ENCODE measurements around the gene RAB11A. TPM values are rescaled to one million over a fixed set of nuclear protein-coding genes. Genes with fewer than 3 reads are reported as not detected.

The RAB11A gene
- total and polyA plus RNA-seq, 9 of the 15 experiments (the other 6 are each of a cell fraction or from before 2014, with no cell fraction given): 129 to 369 (median 245) TPM

GRCh38 chr15:65919353-65919752 is 50.1 kb downstream of the RAB11A start:
- in situ Hi-C loops (cut with MboI) (no loop called here), intact Hi-C loops (cut with micrococcal nuclease) (no loop called here)
- H4K20me1 ChIP-seq (replicated peaks; ENCODE audit: control insufficient read depth, insufficient read depth, low read length): no peaks in the 10 kb centered on the region; the same call in 1 of the 2 replicates
- no TSS peak for BruUV-seq (replicated peaks)
- no peak overlapping the region for H3K4me3 ChIP-seq
- H3K9me3 ChIP-seq (replicated peaks; ENCODE audit: control insufficient read depth, insufficient read depth, low read depth, low read length): no peaks in the 10 kb centered on the region
- CTCF ChIA-PET (ENCODE audit: low intra/inter-chr PET ratio): no interaction called here
- H3K9ac ChIP-seq (ENCODE audit: insufficient read depth in 1 of 2, low read depth in 2 of 2, low read length in 2 of 2): no peak overlapping the region
- H3K79me2 ChIP-seq (ENCODE audit: control insufficient read depth, insufficient read depth, low read length): no peaks in the 10 kb centered on the region
- peaks cover 0 to 7% of the 10 kb centered on the region in 2 experiments; a peak in 2 of 5 replicates for H3K4me1 ChIP-seq (replicated peaks in 1 of 2; ENCODE audit: control insufficient read depth in 2 of 2, insufficient read depth in 2 of 2, low read length in 2 of 2)
- 74% methylated on average over 9 of the region's 9 CpGs for WGBS (ENCODE audit: insufficient coverage, low coverage, missing lambda C conversion rate)
- no peaks in the 10 kb centered on the region for H3K36me3 ChIP-seq (ENCODE audit: control insufficient read depth, insufficient read depth, low read length)
- no peak overlapping the region for H3K27ac ChIP-seq (ENCODE audit: extremely low read depth, low read depth, low read length)
- no peaks in the 10 kb centered on the region for H3K27me3 ChIP-seq (ENCODE audit: control insufficient read depth in 2 of 2, insufficient read depth in 2 of 2, low read length in 2 of 2)
- H2AFZ ChIP-seq (ENCODE audit: low read depth, low read length): no peak overlapping the region
- FAIRE-seq (no peak), DNase-seq (ENCODE audit: extremely low read depth in 1 of 4, low spot score in 3 of 4) (no peak), ATAC-seq (no peak)
- H3K9me1 ChIP-seq (ENCODE audit: control insufficient read depth, insufficient read depth, low read length): peaks cover 9% of the 10 kb centered on the region
- no peak overlapping the region for H3K4me2 ChIP-seq (ENCODE audit: insufficient read depth, low read length)
- POLR2A ChIA-PET: no interaction called here
- TF ChIP-seq MAFF (IDR thresholded peaks at IDR 0.05; ENCODE audit: low read length) (peak; percentile 35; the same call in 1 of the 2 replicates), ILK (tag; IDR thresholded peaks at IDR 0.05; ENCODE audit: borderline replicate concordance, low read depth) (no peak), FOXK2 (conservative IDR thresholded peaks at IDR 0.05 in 1 of 2, IDR thresholded peaks at IDR 0.05 in 1 of 2; ENCODE audit: low read depth in 2 of 2) (no peak), ZNF740 (CRISPR knock-in tag; IDR thresholded peaks at IDR 0.05) (no peak), ZNF740 (tag; IDR thresholded peaks at IDR 0.05) (no peak), MED1 (CRISPR knock-in tag; IDR thresholded peaks at IDR 0.05; ENCODE audit: borderline replicate concordance) (no peak), ZNF280B (CRISPR knock-in tag; IDR thresholded peaks at IDR 0.05) (no peak), ZBTB49 (CRISPR knock-in tag; IDR thresholded peaks at IDR 0.05; ENCODE audit: borderline replicate concordance) (no peak), CCNT2 (IDR thresholded peaks at IDR 0.05; ENCODE audit: borderline replicate concordance, extremely low read depth, insufficient read length, low read depth, low read length) (no peak), HDAC6 (IDR thresholded peaks at IDR 0.05; ENCODE audit: low read depth, low read length) (no peak), C11orf30 (IDR thresholded peaks at IDR 0.05; ENCODE audit: low read depth) (peak; percentile 41; the same call in 1 of the 2 replicates), BMI1 (IDR thresholded peaks at IDR 0.05; ENCODE audit: low read length) (no peak), ZNF431 (CRISPR knock-in tag; IDR thresholded peaks at IDR 0.05) (no peak), ZNF316 (IDR thresholded peaks at IDR 0.05) (peak; percentile 76), SREBF2 (CRISPR knock-in tag; IDR thresholded peaks at IDR 0.05) (no peak)

All from K562 (cell line).